Epithelial cell of esophagus (primary cell): ENCODE measurements around the gene KAZN.

Source experiments
- DNase-seq: peaks from one replicate; pipeline ENCODE4 v3.0.0; 2010; ENCODE audit warnings: low read depth
- H3K4me3 ChIP-seq: 2 replicates; pipeline ENCODE4 v1.5.1; 2011; ENCODE audit warnings: mild to moderate bottlenecking, low read length, control low read depth
- TF ChIP-seq, protein P1 (sequence below): IDR thresholded peaks from 2 replicates; pipeline ENCODE4 v1.5.1; 2011; ENCODE audit warnings: low read depth, mild to moderate bottlenecking, low read length, control low read depth, inconsistent platforms; ENCODE audit not compliant: insufficient read depth; ENCODE audit errors: missing control alignments

KAZN gene

DNA sequence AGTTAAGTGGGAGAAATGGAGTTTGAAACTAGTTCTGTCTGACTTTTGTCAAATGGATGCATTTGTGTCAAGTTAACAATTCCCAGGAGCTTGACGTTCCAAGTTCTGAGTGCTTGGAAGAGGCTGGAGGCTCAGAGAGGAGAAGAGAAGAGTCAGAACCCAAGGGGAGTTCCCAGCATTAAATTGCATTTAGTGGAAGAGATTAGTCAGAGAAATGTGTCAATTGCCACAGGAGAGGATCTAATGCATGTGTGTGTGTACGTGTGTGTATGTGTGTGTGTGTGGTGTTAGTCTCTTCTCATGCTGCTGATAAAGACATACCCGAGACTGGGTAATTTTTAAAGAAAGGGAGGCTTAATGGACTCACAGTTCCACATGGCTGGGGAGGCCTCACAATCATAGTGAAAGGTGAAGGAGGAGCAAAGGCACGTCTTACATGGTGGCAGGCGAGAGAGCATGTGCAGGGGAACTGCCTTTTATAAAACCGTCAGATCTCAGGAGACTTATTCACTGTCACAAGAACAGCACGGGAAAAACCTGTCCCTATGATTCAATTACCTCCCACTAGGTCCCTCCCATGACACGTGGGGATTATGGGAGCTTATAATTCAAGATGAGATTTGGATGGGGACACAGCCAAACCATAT is 453.5 kb downstream of the KAZN start:
- peak; percentile 27 for DNase-seq
- H3K4me3 ChIP-seq = no peak overlapping the region
- TF ChIP-seq, protein P1, sequence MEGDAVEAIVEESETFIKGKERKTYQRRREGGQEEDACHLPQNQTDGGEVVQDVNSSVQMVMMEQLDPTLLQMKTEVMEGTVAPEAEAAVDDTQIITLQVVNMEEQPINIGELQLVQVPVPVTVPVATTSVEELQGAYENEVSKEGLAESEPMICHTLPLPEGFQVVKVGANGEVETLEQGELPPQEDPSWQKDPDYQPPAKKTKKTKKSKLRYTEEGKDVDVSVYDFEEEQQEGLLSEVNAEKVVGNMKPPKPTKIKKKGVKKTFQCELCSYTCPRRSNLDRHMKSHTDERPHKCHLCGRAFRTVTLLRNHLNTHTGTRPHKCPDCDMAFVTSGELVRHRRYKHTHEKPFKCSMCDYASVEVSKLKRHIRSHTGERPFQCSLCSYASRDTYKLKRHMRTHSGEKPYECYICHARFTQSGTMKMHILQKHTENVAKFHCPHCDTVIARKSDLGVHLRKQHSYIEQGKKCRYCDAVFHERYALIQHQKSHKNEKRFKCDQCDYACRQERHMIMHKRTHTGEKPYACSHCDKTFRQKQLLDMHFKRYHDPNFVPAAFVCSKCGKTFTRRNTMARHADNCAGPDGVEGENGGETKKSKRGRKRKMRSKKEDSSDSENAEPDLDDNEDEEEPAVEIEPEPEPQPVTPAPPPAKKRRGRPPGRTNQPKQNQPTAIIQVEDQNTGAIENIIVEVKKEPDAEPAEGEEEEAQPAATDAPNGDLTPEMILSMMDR = no peak

DNA sequence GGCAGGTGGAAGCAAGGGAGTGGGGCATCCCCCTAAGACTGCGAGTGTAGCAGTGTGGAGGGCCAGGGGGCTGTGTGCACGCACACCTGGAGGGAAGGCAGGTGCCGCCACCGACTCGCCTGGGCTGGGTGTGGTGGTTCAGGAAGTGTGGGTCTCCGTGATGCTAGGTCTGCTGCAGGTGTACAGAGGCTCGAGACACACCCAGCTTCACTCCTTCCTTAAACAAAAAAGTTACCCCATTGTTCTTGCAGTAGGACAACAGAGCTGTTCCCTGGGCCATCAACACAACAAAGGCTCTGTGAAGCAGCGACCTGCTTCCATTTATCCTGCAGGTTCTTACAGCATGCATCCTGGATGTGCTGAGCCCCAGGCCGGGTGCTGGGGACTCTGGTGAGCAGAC is 454.7 kb downstream of the KAZN start:
- TF ChIP-seq, protein P1 = no peak
- H3K4me3 ChIP-seq = no peak overlapping the region
- no peak for DNase-seq

DNA sequence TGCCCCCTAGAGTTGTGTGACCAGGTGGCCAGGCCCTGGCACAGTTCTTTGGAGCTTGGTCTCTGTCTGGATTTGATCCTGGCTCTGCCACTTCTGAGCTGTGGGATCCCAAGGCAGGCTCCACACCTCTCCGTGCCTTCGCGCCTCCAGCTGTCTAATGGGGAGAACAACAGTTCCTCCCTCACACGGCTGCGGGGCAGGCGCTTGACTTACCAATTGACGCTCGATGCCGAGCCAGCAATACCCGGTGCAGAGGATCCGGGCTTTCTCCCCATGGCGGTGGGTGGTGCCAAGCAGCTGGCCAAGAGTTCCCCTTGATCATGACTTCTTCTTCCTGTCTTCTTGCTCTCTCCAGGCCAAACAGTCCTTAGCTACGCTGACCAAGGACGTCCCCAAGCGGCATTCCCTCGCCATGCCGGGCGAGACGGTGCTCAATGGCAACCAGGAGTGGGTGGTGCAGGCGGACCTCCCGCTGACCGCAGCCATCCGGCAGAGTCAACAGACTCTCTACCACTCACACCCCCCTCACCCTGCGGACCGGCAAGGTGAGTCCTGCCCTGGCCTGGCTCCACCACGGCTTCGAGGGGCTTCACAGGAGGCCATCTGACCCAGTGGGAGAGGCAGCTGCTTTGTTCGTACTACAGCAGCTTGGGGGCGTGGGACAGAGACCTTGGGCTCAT is 457.4 kb downstream of the KAZN start:
- no peak for DNase-seq
- TF ChIP-seq, protein P1 = no peak
- no peak overlapping the region for H3K4me3 ChIP-seq

DNA sequence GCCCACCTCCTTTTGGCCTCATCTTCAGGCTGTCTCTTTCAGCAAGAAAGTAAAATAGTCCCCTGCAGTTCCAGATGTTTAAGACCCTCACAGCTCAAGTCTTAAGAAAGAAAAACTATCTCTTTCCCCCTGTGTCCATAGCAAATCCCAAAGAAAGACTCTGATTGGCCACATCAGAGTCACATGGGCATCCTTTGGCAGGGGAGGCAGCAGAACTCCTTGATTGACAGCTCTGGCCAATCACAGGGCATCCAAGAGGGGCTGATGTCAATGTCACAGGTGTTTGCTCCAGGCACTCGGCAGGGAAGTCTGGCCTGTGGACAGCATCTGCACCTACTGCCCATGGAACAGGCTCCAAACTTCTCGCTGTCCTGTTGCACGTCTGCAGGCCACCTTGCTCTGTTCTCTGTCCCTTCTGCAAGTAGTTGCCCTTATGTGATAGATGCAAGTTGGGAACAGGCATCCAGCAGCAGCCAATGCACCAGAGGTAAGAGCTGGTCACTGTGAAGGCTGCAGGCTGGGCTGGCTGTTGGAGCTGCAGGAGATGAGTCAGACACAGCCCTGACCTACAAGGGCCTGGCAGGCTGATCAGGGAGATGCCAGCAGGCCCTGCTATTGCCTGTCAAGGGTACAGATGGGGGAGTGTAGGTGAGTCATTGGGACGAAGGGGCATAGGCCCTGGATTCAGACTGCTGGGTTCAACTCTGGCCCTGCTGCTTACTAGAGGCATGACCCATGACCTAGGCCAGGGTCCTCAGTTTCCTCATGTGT is 458.2 kb downstream of the KAZN start:
- TF ChIP-seq, protein P1 = no peak
- no peak overlapping the region for H3K4me3 ChIP-seq
- peak; percentile 15 for DNase-seq

DNA sequence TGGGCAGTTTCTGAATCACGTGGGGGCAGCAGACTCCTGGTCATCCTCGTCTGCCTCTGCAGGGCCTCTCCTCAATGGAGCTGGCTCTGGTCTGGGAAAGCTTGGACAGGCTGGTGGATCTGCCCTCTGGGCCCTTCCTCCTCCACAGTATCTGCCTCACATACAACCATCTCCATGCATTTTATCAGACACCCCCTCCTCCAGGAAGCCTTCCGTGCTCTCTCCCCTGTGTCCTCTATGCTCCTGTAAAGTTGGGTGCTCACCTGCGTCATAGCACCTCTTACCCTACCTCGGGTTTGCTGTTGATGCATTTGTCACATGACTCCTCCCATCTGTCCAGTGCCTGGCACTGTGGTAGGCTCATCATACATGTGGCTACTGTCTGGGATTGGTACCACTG is 459.3 kb downstream of the KAZN start:
- TF ChIP-seq, protein P1 = no peak
- no peak for DNase-seq

DNA sequence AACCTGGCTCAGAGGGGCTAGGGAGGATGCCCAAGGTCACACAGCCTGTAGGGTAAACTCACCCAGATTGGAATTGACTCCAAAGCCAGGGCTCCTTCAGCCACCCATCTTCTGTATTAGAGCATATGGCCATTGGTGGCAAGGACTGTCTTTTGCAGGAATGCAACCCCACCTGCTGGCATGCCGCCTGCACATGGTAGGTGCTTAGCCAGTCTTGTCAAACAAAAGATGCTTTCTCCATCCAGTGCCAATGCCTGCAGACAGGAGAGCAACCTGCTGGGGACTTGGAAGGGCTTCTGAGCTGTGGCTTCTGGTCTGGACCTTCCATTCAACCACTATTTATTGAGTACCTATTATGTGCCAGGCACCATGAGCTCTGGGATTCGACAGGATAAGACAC is 459.8 kb downstream of the KAZN start:
- DNase-seq = no peak
- TF ChIP-seq, protein P1 = no peak
- no peak overlapping the region for H3K4me3 ChIP-seq

More for the DNA sequence above, 459.3 kb downstream of the KAZN start:
- H3K4me3 ChIP-seq = no peak overlapping the region
